ENCODE data around the gene PCSK1.
"Not testable (repeated sequence)": the region's sequence is repeated elsewhere in the genome, so short reads cannot be mapped to it uniquely, and the experiment has no call there.

The PCSK1 gene

DNA sequence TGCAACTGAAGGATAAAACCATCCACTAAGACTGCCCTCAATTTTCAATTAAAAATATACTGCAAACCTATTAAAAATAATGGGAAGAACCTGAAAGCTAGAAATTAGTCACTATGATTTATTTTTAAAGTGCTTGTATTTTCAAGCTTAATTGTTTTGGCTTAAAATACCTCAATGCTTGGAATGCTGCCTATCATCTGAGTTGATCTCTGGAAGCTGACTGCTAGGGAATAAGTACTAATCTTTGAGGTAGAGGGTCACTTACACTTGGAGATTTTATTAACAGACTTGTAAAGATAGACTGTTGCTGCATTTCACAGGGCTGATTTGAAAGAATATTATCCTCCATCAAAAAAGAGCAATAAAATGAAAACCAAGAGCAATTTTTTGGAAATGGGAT, 6.2 kb downstream of the PCSK1 start:
- no peak for DNase-seq (ENCODE audit: low read depth in 2 of 2)

DNA sequence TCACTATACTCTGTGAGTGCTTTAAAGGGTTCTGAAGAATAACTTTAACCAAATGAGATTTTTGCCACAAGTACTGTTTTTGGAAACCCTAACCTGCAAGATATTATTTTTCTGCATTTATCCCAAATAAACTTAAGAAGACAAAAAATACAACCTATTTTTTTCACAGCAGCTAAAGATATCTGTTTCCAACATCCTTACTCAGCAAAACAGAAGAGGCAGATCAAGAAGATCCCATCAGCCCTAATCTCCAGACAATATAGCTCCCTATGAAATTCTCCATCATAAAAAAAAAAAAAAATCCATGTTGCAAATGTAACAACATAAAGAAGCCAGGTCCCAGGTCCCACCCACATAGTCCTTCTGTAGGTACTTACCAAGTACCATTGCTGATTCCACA, 7.6 kb downstream of the PCSK1 start:
- DNase-seq (ENCODE audit: low read depth in 2 of 2), result no peak

DNA sequence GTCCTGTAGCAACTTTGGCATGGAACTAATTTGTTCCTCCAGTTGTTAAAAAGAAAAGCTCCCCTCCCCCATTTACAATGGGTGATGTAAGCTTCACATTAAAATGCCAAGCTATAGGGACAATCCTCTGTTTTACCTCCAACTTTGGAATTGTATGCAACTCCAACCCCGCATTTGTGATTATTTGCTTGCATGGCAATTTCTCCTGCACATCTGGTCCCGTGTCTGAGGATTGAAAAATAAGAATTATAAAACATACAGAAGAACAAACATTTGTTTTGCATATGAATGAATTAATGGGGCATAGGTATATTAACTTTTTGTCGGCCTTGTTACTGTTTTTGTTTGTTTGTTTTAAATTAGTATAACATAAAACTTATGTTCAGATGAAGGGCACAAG, 17.2 kb downstream of the PCSK1 start:
- DNase-seq (ENCODE audit: low read depth in 2 of 2), result no peak

GRCh38 chr5:96412868-96413449, 20.1 kb downstream of the PCSK1 start:
- no peak for DNase-seq (ENCODE audit: low read depth in 2 of 2)

- DNase-seq (ENCODE audit: low read depth in 2 of 2), result no peak
Observed at GRCh38 chr5:96410013-96410412, 23.0 kb downstream of the PCSK1 start.

DNA sequence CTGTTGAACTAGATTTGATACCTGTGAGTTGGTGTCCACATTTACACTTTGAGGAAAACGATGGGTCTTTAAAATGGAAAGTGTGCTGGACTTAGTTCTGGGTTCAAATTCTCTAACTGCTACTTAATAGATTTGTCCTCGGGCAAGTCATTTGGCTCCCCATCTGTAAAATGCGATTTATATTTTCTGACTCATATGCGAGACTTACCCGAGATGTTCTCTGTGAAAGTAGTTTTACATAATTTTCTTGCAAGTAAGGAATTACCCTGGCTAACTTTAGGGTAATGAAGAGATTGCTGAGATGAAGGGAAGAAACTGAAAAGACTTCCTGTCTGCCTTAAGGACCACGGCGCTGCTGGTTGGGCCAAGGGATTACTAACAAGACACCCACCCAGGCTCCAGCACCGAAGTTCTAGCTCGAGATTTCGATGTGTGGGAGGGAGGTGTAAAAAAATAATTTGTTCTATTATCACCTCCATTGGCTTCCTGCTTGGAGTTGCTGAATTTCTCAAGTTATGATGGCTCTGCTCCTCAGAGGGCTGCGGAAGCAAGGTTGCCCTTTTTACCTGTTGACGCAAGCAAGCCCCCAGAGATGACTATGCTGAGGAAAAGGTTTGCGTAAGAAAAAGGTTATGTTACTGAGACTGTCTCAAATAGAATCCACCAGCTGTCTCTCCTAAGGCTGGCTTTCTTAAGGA, 24.1 kb downstream of the PCSK1 start:
- DNase-seq (ENCODE audit: low read depth in 2 of 2), result no peak

- DNase-seq (ENCODE audit: low read depth in 2 of 2), result no peak
Observed at GRCh38 chr5:96408210-96408777, 24.8 kb downstream of the PCSK1 start.

- no peak for DNase-seq (ENCODE audit: low read depth in 2 of 2)
Observed at GRCh38 chr5:96407436-96407835, 25.6 kb downstream of the PCSK1 start.

DNA sequence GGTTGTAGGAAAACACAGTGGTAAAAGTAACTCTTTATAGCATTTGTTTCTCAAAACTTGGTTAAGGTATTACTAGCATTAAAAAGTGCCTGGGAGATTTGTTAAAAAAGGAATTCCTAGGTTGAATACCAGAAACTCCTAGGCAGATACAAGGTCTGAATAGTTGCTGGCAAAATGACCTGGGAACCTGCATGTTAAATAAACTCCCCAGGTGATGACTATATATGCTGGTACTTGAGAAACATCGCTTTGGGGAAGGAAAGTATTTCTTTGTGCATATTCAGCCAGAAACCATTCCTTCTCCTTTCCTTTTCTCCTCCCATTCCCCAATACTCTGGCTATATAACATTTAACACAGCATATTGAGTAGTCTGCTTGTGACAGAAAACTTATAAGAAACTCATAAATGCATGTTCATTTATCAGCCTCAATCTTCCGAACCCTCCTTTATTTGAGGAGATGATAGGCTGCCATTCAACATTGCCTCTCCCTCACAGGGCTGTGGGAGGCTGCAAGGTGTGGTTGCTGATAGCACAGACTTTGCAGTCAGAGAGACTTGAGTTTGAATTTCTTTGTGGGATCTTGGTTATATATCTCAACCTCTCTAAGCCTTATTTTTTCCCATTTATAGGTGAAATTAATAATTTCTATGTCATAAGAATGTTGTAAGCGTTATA, 28.7 kb downstream of the PCSK1 start:
- no peak for DNase-seq (ENCODE audit: low read depth in 2 of 2)

- DNase-seq (ENCODE audit: low read depth in 2 of 2), result no peak
Observed at GRCh38 chr5:96402500-96402899, 30.5 kb downstream of the PCSK1 start.

DNA sequence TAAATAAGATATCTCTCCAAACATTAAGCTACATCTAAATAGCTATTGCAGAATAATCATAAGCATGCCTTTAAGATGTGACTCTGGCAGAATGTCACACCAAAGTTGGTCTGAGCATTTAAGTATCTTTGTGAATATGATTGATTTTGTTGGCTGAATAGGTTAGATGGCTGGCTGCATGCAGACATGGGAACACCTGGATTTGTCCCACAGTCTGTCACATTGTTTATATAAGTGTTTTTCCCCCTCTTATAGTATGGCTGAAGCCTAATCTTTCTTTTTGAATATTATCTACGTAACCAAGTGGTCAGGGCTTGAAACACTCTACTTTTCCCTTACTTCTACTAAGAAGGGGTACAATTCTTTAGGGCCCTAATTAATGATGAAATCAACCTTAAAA, 36.2 kb downstream of the PCSK1 start:
- no peak for DNase-seq (ENCODE audit: low read depth in 2 of 2)

- not testable (repeated sequence) for DNase-seq (ENCODE audit: low read depth in 2 of 2)
Observed at GRCh38 chr5:96395295-96395694, 37.8 kb downstream of the PCSK1 start.

DNA sequence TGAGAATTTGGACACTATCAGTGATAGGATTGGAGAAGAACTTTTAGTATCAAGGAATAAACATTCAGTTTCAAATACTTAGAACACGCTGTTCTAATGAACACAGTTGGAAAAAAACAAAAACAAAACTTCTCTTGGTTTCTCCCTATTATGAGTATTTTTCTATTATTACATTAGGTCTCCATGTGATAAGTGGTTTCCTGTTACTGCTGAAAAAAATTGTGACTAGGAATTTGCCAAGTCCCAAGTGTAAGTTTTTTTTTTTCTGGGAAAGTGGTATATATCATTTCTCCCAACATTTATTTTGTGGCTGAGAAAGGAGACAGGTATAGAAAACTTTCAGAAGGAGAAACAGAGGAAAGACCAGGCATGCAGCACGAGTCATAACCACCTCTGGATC, 41.1 kb downstream of the PCSK1 start:
- DNase-seq (ENCODE audit: low read depth in 2 of 2), result no peak

GRCh38 chr5:96388176-96388575, 44.9 kb downstream of the PCSK1 start:
- DNase-seq (ENCODE audit: low read depth in 2 of 2), result no peak

GRCh38 chr5:96387616-96388015, 45.4 kb downstream of the PCSK1 start:
- no peak for DNase-seq (ENCODE audit: low read depth in 2 of 2)

GRCh38 chr5:96385538-96385937, 47.5 kb downstream of the PCSK1 start:
- no peak for DNase-seq (ENCODE audit: low read depth in 2 of 2)

DNA sequence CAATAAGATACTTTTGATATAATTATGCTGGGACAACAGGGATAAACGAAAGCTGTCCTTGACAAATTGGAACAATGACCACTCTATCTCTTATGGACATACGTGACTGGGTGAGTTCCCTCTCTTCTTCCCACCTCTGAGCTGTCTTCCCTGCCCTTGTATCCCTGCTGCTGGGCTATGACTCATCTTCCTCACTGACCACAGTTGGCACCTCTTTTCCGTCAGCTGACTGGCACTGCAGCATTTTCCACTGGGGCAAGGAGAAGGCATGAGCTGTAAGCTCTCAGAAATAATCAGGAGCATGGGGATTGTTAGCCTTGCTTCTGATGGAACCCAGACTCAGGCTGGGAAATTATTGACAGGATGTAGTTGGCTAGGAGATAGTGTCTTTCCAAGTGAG, 48.7 kb downstream of the PCSK1 start:
- no peak for DNase-seq (ENCODE audit: low read depth in 2 of 2)

DNA sequence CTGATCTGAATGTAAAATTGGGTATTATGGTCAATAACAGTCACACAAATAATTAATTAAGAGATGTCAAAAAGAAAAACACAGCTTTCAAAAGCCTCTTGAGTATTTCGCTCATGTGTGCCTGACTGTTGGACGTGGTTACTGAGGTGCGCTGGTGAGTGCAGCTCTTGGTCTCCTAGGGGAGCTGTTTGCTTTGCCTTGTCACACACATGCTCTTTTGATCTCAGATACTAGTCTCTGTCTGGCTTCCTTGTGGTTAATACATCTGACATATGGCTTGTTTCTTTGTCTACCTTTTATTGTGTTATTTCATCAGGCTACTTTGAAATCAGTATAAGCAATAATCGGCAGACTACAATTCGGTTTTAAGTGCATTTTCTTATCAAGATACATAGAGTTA, 51.5 kb downstream of the PCSK1 start:
- DNase-seq (ENCODE audit: low read depth in 2 of 2), result no peak

GRCh38 chr5:96379896-96380295, 53.2 kb downstream of the PCSK1 start:
- DNase-seq (ENCODE audit: low read depth in 2 of 2), result no peak

DNA sequence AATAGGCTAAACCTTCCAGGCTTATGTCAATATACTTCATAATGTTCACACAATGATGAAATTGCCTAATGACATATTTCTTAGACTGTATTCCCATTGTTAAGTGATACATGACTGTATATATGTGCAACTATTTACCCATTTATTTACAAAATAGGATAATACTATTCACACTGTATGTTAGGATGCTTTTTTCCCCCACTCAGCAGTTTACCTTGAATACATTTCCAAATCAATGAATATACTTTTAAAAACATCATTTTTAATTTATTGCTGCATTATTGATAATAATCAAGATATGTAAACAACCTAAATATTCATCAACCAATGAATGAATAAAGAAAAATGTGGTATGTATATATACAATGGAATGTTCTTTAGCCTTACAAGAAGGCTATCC, 55.5 kb downstream of the PCSK1 start:
- DNase-seq (ENCODE audit: low read depth in 2 of 2), result no peak

DNA sequence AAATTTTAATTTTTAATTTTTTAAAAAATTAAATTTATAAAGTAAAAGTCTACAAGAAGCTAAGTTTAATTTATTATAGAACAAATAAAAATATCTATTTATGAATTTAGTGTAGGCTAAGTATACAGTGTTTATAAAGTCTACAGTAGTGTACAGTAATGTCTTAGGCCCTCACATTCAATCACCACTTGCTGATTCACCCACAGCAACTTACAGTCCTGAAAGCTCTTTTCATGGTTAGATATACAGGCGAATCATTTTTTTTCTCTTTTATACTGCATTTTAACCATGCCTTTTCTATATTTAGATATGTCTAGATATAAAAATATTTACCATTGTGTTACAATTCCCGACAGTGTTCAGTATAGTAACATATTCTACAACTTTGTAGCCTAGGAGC, 55.9 kb downstream of the PCSK1 start:
- DNase-seq (ENCODE audit: low read depth in 2 of 2), result no peak

DNA sequence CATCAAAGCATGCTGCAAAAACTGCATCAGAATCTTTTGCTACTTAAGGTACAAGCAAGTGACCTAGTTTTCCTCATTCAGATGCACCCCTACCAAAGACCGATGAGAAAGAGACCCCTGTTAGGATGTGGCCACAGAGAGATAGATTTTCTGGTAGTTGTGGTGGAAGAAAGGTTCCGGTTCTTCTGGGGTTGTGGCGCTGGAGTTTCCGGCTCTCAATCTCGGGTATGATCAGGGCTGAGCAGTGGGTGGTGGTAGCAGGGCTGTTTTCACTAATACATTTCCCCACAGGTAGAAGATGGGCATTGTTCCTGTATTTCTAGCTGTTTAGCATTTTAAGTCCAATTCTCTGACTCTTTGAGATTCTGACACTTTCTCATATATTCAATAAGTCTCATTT, 58.4 kb downstream of the PCSK1 start:
- no peak for DNase-seq (ENCODE audit: low read depth in 2 of 2)

- no peak for DNase-seq (ENCODE audit: low read depth in 2 of 2)
Observed at GRCh38 chr5:96373381-96373733, 59.7 kb downstream of the PCSK1 start.
